ENCODE measurements around the gene PPFIBP1. TPM values are rescaled to one million over a fixed set of nuclear protein-coding genes. Genes with fewer than 3 reads are reported as not detected.

Gene PPFIBP1
- total RNA-seq, 1 experiment from 2014 or later: 45.4 TPM

GRCh38 chr12:27665704-27666103 lies 141.7 kb downstream of the PPFIBP1 start:
- DNase-seq (ENCODE audit: low read depth): no peak

- DNase-seq (ENCODE audit: low read depth): no peak
These were observed 142.5 kb downstream of the PPFIBP1 start for GRCh38 chr12:27666510-27666909.

DNA sequence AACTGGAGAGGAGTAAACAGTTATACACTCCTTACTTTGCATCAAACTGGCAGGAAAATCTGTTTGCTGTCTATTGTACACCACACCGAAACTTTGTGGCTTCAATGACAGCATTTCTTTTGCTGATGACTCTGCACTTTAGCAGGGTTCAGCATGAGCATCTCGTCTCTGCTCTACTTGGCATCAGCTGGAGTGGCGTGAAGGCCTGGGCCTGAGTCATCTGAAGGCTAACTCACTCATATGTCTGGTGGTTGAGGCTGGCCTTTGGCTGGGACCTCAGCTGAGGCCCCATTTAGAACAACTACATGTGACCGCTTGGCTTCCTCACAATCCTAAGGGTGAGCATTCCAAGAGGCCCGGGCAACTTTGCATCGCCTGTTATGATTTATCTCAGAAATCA lies 143.5 kb downstream of the PPFIBP1 start:
- peak; percentile 71 for DNase-seq (ENCODE audit: low read depth)

GRCh38 chr12:27672051-27672450 lies 148.0 kb downstream of the PPFIBP1 start:
- DNase-seq (ENCODE audit: low read depth): no peak

DNA sequence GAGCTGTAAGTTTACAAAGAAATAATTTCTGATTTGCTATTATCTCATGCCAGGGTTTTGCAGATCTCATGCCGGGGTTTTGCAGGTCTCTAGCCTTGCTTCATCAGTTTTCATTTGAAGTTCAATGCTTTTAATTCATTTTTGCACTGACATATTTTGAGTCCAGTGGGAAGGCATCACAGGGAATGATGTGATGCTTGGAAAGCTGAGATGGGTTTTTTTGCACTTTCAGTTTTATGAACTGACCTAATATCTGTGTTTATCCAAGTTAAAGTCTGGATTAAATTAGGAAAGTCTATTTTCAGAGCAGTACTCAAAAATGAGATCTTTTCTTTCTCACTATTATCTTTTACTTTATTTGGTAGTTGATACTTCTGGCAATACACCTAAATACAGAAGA lies 148.6 kb downstream of the PPFIBP1 start:
- DNase-seq (ENCODE audit: low read depth): no peak

- no peak for DNase-seq (ENCODE audit: low read depth)
These were observed 149.2 kb downstream of the PPFIBP1 start for GRCh38 chr12:27673101-27673718.

- DNase-seq (ENCODE audit: low read depth): no peak
These were observed 151.0 kb downstream of the PPFIBP1 start for GRCh38 chr12:27674989-27675388.

DNA sequence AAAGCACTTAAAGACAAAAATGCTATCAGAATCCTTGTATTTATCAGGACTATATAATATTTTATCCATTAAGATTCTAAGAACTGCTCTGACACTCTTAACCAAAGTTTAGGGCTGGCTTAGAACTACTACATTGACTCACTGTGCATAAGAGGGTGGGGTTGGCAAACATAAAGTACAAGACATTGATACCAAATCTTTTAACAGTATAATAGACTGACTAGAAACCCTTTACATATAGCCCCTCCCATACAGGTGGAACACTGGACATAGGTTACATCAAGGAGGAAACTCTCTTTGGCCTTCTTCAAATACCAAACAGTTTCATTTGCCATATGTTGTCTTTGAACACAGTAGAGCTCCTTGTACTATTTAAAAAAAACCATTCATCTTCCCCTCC lies 156.6 kb downstream of the PPFIBP1 start:
- DNase-seq (ENCODE audit: low read depth): no peak

DNA sequence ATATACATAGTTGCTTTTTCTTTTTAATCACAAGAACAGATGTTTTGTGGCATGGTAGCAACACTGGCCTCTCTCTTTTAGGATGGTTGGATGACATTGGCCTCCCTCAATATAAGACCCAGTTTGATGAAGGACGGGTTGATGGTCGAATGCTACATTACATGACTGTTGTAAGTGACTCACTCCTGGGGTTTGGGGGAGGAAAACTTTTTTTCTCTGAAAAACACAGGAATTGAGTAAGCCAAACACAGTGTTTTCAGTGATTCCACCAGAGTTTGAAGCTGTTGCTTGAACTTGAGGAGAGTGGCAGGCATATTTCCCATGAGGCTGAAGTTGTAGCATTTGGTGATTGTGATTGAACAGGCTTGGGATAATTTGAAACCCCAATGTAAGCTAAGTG lies 158.5 kb downstream of the PPFIBP1 start:
- DNase-seq (ENCODE audit: low read depth): no peak

DNA sequence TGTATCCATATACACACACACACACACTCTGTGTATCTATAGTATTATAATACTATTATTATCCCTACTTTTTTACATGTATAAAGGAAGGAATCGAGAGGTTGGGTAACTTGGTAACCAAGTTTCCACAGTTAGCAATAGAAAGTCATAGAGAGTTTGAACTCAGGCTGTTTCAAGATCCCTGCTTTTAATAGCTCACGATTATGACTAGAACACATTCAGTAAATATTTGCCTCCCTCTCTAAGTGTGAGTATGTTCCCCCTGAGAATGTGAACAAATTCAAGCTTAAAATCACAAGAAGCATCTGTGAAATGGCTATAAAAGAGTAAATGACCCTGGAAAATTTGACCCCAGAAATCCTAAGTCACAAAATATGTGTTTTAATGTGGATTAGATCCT lies 161.3 kb downstream of the PPFIBP1 start:
- DNase-seq (ENCODE audit: low read depth): no peak

- DNase-seq (ENCODE audit: low read depth): no peak
These were observed 162.1 kb downstream of the PPFIBP1 start for GRCh38 chr12:27686147-27686546.

- DNase-seq (ENCODE audit: low read depth): no peak
These were observed 164.7 kb downstream of the PPFIBP1 start for GRCh38 chr12:27688671-27689070.

DNA sequence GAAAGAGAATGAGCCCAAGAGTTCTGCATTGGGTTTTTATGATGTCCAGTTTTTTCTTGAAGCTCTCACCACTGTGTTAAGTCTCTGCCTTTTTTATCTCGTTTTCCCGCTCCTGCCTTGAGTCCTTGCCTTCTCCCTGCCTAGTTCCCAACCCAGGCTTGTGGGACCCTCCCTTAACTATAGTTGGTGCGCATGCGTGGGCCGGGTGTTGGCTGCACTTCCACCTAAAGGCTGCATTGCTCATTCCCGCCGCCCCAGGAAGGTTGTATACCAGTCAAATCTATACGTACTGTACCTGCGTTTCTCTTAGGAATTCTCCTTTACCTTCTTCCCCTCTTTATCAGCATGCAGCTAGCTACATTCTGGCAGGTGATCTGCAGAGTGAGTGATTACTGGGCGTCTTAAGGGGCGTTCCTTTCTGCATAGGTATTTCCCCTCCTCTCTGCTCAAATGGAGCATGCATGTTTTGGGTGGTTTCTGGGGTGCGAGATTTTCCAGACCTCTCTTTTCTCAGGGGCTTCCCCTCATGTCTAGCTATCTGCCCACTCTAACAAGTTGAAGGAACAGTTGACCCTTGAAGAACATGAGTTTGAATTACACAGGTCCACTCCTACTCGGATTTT lies 165.7 kb downstream of the PPFIBP1 start:
- DNase-seq (ENCODE audit: low read depth): no peak

GRCh38 chr12:27693403-27693802 lies 169.4 kb downstream of the PPFIBP1 start:
- DNase-seq (ENCODE audit: low read depth): no peak

DNA sequence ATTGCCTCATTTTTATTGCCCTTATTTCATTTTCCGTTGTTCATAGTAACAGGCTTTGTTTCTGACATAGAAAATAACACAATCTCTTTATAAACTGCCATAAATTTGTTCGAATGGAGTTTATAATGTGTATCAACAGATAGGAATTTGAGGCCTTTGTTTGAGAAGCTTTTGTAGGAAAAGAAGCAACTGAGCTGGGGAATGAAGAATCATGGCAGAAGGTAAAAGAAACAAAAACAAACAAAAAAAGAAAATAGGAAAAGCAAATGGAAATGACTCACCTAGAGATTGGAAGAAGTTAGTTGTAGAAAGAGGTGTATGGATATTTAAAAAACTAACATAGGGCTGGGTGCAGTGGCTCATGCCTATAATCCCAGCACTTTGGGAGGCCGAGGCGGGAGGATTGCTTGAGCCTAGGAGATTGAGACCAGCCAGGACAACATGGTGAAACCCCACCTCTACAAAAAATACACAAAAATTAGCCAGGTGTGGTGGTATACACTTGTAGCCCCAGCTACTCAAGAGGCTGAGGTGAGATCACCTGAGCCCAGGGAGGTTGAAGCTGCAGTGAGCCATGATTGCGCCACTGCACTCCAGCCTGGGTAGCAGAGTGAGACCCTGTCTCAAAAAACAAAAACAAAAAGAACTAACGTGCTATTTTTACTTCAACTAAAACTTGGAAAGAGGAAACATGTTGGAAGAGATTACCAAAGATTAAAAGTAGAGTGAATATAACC lies 171.7 kb downstream of the PPFIBP1 start:
- DNase-seq (ENCODE audit: low read depth): peak; percentile 9

DNA sequence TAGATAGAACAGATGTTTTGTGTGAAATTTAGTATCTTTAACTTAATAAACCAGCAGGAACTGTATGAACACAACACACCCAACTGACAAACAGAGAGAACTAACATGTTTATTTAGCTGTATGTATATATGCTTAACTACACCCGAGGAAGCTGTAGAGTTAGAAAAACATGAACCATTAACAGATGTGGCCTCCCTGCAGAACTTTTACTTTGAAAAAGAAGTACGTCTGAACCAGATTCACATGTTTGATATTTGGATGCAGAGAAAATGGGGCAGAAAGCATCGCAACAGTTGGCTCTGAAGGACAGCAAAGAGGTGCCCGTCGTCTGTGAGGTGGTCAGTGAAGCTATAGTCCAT lies 172.3 kb downstream of the PPFIBP1 start, which contains the start of gene REP15:
Gene REP15 (plus strand): TSS at position 155 of the 360 bp plus-strand sequence. CDS start 116 bp downstream, at position 271.
- no peak for DNase-seq (ENCODE audit: low read depth)

DNA sequence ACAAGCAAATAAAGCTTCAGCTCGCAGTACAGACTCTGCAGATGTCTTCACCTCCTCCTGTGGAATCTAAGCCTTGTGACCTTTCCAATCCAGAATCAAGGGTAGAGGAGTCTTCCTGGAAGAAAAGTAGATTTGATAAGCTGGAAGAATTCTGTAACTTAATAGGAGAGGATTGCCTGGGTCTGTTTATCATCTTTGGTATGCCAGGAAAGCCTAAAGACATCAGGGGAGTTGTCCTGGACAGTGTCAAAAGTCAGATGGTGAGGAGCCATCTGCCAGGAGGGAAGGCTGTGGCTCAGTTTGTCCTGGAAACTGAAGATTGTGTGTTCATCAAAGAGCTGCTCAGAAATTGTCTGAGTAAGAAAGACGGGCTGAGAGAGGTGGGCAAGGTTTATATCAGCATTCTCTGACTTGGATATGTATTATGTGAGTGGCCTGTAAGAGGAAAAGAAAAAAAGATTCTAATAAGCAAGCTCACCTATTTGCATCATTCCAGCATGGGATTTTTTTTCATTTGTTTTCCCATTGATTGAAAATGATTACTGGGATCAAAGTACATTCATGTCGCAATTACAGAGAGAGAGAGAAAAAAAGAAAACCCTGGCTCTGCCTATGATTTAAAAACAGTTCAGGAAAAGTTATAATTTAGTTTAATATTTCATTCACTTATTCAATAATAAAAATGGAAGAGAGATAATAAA lies 173.0 kb downstream of the PPFIBP1 start:
- no peak for DNase-seq (ENCODE audit: low read depth)

DNA sequence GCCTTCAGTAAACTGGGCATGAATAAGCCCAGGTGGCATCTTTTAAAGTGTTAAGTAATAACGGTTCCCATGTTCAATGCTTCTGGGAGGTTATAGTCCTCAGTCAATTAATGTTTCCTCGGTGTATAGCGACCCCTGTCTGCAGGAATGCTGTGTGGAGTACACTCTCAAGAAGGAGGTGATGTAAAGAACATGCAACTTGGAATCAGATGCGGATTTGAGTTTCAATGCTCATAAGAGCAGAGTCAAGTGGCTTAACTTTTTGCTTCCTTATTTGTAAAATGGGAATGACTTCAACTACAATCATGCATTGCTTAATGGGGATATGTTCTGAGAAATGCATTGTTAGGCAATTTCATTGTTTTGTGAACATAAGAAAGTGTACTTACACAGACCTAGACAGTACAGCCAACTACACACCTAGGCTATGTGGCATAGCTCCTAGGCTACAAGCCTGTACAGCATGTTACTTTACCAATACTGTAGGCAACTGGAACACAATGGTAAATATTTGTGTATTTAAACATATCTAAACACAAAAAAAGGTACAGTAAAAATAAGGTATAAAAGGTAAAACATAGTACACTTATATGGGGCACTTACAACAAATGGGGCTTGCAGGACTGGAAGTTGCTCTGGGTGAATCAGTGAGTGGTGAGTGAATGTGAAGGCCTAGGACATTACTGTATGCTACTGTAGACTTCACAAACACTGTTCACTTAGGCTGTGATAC lies 179.9 kb downstream of the PPFIBP1 start:
- DNase-seq (ENCODE audit: low read depth): peak; percentile 71

DNA sequence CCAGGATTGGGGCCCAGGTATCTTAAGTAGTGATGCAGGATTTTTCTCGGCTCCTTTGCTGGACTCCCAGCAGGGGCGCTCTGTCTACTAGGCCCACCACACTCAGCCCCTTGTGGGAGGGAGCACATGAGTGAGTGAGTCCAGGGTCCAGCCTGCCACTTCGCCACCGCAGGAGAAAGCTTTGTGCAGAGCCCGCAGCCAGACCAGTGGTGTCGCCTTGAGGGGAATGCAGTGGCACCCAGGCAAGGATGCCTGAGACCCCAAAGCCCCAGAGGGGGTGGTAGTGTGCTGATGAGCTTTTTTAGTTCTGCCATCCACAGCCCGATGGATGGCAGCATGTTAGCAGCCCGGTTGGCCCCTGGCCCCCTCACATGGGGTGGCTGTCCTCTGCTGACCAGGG lies 181.3 kb downstream of the PPFIBP1 start:
- DNase-seq (ENCODE audit: low read depth): no peak

DNA sequence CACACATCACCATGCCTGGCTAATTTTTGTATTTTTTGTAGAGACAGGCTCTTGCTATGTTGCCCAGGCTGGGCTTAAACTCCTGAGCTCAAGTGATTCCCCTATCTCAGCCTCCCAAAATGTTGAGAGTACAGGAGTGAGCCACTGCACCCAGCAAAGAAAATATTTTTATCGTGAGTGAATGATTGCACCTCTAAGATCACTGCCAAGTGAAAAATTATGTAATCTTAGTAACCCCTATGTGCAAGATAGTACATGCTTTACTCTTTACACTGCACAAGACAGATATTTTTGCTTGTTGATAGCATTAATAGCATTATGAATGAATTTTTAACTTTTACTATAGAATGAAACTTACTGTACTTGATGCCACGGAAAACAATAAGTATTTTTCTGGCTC lies 183.2 kb downstream of the PPFIBP1 start:
- DNase-seq (ENCODE audit: low read depth): no peak

- no peak for DNase-seq (ENCODE audit: low read depth)
These were observed 185.4 kb downstream of the PPFIBP1 start for GRCh38 chr12:27709212-27709931.

All from M059J (cell line).